Daoy (cell line): ENCODE data around the gene TNS3. TPM values are rescaled to one million over a fixed set of nuclear protein-coding genes. Genes with fewer than 3 reads are reported as not detected.

ENCODE experiments used
- DNase-seq: peaks from one replicate; pipeline ENCODE4 v3.0.0-alpha.2; 2015; ENCODE audit warnings: low read depth
- total RNA-seq: library from RNA; depleted of rRNA; stranded (reverse); fragments of >200 nt; shearing (Covaris generic); gene quantifications from 2 replicates; pipeline ENCODE4 v1.2.3, GENCODE V29; 2014

TNS3 gene
- total RNA-seq, 1 experiment from 2014 or later: 58.3 TPM

- peak; percentile 88 for DNase-seq
Measured at GRCh38 chr7:47228386-47229014, 353.4 kb downstream of the TNS3 start.

GRCh38 chr7:47227762-47228177, 354.1 kb downstream of the TNS3 start:
- DNase-seq: peak; percentile 96

- no peak for DNase-seq
Measured at GRCh38 chr7:47226696-47227095, 355.2 kb downstream of the TNS3 start.

- DNase-seq: no peak
Measured at GRCh38 chr7:47225387-47226131, 356.4 kb downstream of the TNS3 start.
